ENCODE measurements around the gene CHD5. TPM values are rescaled to one million over a fixed set of nuclear protein-coding genes. Genes with fewer than 3 reads are reported as not detected.

The CHD5 gene
- polyA plus RNA-seq, 1 donor (not counting 4 experiments of a cell fraction or from before 2014, with no cell fraction given) = 0.07 TPM

DNA sequence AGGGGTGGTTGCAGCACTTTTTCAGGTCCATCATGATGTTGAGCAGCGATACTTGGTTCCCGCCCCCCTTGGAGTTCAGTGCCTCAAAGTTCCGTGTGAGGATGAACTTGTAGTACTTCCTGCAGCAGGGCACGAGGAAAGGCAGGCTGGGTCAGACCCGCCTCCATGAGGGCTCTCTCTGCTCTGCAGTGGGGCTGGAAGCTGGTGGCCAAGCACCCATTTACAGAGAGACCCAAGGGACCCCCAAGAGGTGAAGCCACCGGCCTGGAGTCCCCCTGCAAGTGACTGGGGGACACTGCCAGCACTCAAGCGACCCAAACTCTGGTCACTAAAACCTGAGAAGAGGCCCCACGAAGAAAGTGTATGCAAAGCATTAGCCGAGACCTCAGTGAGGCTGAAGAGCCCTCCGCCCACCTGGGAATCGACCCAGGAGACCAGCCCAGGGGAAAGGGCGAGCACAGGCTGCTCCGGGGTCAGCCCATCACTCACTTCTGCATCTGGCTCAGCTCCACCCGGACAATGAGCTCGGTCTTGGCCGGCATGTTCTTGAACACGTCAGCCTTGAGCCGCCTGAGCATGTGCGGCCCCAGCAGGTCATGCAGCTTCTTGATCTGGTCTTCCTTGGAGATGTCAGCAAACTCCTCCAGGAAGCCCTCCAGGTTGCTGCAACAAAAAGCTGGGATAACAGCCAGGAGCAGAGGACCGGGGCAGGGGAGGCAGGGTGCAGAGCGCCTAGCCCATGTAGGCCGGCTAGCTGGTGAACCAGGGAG is 45.2 kb downstream of the CHD5 start:
- no peak for TF ChIP-seq EZH2 (IDR thresholded peaks at IDR 0.05; ENCODE audit: low read length)
- TF ChIP-seq, protein P1, sequence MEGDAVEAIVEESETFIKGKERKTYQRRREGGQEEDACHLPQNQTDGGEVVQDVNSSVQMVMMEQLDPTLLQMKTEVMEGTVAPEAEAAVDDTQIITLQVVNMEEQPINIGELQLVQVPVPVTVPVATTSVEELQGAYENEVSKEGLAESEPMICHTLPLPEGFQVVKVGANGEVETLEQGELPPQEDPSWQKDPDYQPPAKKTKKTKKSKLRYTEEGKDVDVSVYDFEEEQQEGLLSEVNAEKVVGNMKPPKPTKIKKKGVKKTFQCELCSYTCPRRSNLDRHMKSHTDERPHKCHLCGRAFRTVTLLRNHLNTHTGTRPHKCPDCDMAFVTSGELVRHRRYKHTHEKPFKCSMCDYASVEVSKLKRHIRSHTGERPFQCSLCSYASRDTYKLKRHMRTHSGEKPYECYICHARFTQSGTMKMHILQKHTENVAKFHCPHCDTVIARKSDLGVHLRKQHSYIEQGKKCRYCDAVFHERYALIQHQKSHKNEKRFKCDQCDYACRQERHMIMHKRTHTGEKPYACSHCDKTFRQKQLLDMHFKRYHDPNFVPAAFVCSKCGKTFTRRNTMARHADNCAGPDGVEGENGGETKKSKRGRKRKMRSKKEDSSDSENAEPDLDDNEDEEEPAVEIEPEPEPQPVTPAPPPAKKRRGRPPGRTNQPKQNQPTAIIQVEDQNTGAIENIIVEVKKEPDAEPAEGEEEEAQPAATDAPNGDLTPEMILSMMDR (optimal IDR thresholded peaks at IDR 0.05 in 1 of 3, IDR thresholded peaks at IDR 0.05 in 1 of 3, conservative IDR thresholded peaks at IDR 0.05 in 1 of 3; ENCODE audit: extremely low read depth in 1 of 3, insufficient read depth in 2 of 3, low read length in 3 of 3) = no peak
- Histone ChIP-seq H2AFZ (ENCODE audit: control insufficient read depth, low read length) (no peak overlapping the region), H3K9ac (ENCODE audit: control insufficient read depth, extremely low read depth, insufficient read depth, low read length) (no peak overlapping the region), H4K20me1 (ENCODE audit: control insufficient read depth, extremely low read depth, insufficient read depth, low read length) (no peaks in the 10 kb centered on the region), H3K36me3 (ENCODE audit: control insufficient read depth in 2 of 2, extremely low read depth in 1 of 2, insufficient read depth in 2 of 2, low read length in 2 of 2) (no peaks in the 10 kb centered on the region), H3K27ac (ENCODE audit: control insufficient read depth, insufficient read depth, low read length) (no peak overlapping the region), H3K79me2 (ENCODE audit: control insufficient read depth, insufficient read depth, low read length) (no peaks in the 10 kb centered on the region), H3K4me2 (ENCODE audit: control insufficient read depth, extremely low read depth, insufficient read depth, low read depth, low read length) (no peak overlapping the region), H3K4me3 (ENCODE audit: control insufficient read depth in 2 of 3, extremely low read depth in 1 of 3, insufficient read depth in 2 of 3, low read depth in 1 of 3, low read length in 3 of 3) (no peak overlapping the region), H3K4me1 (ENCODE audit: control insufficient read depth, extremely low read depth, insufficient read depth, low read length) (no peaks in the 10 kb centered on the region), H3K27me3 (ENCODE audit: control insufficient read depth, extremely low read depth, insufficient read depth, low read length) (peaks cover 3% of the 10 kb centered on the region), H3K9me1 (ENCODE audit: control insufficient read depth, extremely low read depth, insufficient read depth, low read length) (no peaks in the 10 kb centered on the region), H3K9me3 (ENCODE audit: control insufficient read depth, low read depth, low read length) (no peaks in the 10 kb centered on the region)
- FAIRE-seq (no peak), DNase-seq (ENCODE audit: low read depth, low spot score) (no peak)
- dilution Hi-C loops (cut with MboI; ENCODE audit: extremely low pct_ligation_motif_present, low sequenced_read_pairs) = no loop called here

DNA sequence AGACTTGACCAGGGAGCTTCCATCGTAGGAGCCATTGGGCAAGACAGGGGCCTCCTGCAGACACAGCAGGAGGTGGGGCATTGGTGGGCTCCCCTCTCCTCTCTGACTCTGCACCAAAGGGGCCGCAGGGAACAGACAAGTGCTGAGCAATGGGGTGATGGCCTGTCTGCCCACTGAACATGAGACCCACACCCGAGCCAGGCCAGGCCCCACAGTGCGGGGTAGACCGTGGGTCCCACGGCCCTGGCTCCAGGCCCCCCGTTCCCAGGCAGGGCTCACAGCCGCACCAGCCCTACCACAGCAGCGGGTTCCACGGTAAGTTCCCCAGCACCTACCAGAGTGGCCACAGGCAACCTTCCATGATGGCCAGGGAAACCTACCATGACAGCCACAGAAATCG is 45.9 kb downstream of the CHD5 start:
- DNase-seq (ENCODE audit: low read depth, low spot score) = no peak
- dilution Hi-C loops (cut with MboI; ENCODE audit: extremely low pct_ligation_motif_present, low sequenced_read_pairs) = no loop called here
- H3K27ac ChIP-seq (ENCODE audit: control insufficient read depth, insufficient read depth, low read length) = no peak overlapping the region
- no peaks in the 10 kb centered on the region for H3K9me1 ChIP-seq (ENCODE audit: control insufficient read depth, extremely low read depth, insufficient read depth, low read length)
- FAIRE-seq = no peak
- no peaks in the 10 kb centered on the region for H3K4me1 ChIP-seq (ENCODE audit: control insufficient read depth, extremely low read depth, insufficient read depth, low read length)
- no peak overlapping the region for H3K4me2 ChIP-seq (ENCODE audit: control insufficient read depth, extremely low read depth, insufficient read depth, low read depth, low read length)
- no peak overlapping the region for H3K9ac ChIP-seq (ENCODE audit: control insufficient read depth, extremely low read depth, insufficient read depth, low read length)
- H4K20me1 ChIP-seq (ENCODE audit: control insufficient read depth, extremely low read depth, insufficient read depth, low read length) = no peaks in the 10 kb centered on the region
- no peak overlapping the region for H3K4me3 ChIP-seq (ENCODE audit: control insufficient read depth in 2 of 3, extremely low read depth in 1 of 3, insufficient read depth in 2 of 3, low read depth in 1 of 3, low read length in 3 of 3)
- H3K27me3 ChIP-seq (ENCODE audit: control insufficient read depth, extremely low read depth, insufficient read depth, low read length) = peaks cover 3% of the 10 kb centered on the region
- H3K36me3 ChIP-seq (ENCODE audit: control insufficient read depth in 2 of 2, extremely low read depth in 1 of 2, insufficient read depth in 2 of 2, low read length in 2 of 2) = no peaks in the 10 kb centered on the region
- TF ChIP-seq EZH2 (IDR thresholded peaks at IDR 0.05; ENCODE audit: low read length) = no peak
- TF ChIP-seq, protein P1 (optimal IDR thresholded peaks at IDR 0.05 in 1 of 3, IDR thresholded peaks at IDR 0.05 in 1 of 3, conservative IDR thresholded peaks at IDR 0.05 in 1 of 3; ENCODE audit: extremely low read depth in 1 of 3, insufficient read depth in 2 of 3, low read length in 3 of 3) = no peak
- H2AFZ ChIP-seq (ENCODE audit: control insufficient read depth, low read length) = no peak overlapping the region
- no peaks in the 10 kb centered on the region for H3K9me3 ChIP-seq (ENCODE audit: control insufficient read depth, low read depth, low read length)
- no peaks in the 10 kb centered on the region for H3K79me2 ChIP-seq (ENCODE audit: control insufficient read depth, insufficient read depth, low read length)

Measured in keratinocyte (primary cell).